D721Med (cell line): ENCODE measurements around the gene MAPT.

Source experiments
- DNase-seq: peaks from one replicate; pipeline ENCODE4 v3.0.0; 2011; ENCODE audit warnings: low spot score; ENCODE audit not compliant: insufficient read length
- FAIRE-seq: peaks from 2 replicates; lab custom pipeline; 2011; peaks lifted over from hg19 to GRCh38; lab: Jason Lieb, UNC
- CTCF ChIP-seq: IDR thresholded peaks from 2 replicates; pipeline ENCODE4 v1.5.1; 2012; ENCODE audit warnings: mild to moderate bottlenecking, control low read depth; ENCODE audit not compliant: insufficient read depth; ENCODE audit errors: missing control alignments

Gene MAPT

GRCh38 chr17:45976391-45976754 is 82.0 kb downstream of the MAPT start:
- no peak for TF ChIP-seq CTCF
- DNase-seq (no peak), FAIRE-seq (no peak)

- TF ChIP-seq CTCF, result no peak
- FAIRE-seq, result no peak
Observed at GRCh38 chr17:45976755-45977505, 82.6 kb downstream of the MAPT start.

GRCh38 chr17:45977506-45977824 is 83.1 kb downstream of the MAPT start:
- TF ChIP-seq CTCF, result no peak
- no peak for DNase-seq
- no peak for FAIRE-seq

More at GRCh38 chr17:45976755-45977505, 82.6 kb downstream of the MAPT start:
- no peak for DNase-seq

- TF ChIP-seq CTCF, result no peak
- DNase-seq, result no peak
- FAIRE-seq, result no peak
Observed at GRCh38 chr17:45977976-45978626, 83.7 kb downstream of the MAPT start.

- FAIRE-seq (no peak), DNase-seq (no peak)
- TF ChIP-seq CTCF, result no peak
Observed at GRCh38 chr17:45979137-45979536, 84.8 kb downstream of the MAPT start.

- no peak for TF ChIP-seq CTCF
- FAIRE-seq (no peak), DNase-seq (no peak)
Observed at GRCh38 chr17:45980855-45981254, 86.5 kb downstream of the MAPT start.

- DNase-seq (no peak), FAIRE-seq (no peak)
- TF ChIP-seq CTCF, result no peak
Observed at GRCh38 chr17:45981306-45981705, 87.0 kb downstream of the MAPT start.
